GM23338 (cell line): Measurements from ENCODE around the gene MBD3L5.
"Not testable (repeated sequence)": the region's sequence is repeated elsewhere in the genome, so short reads cannot be mapped to it uniquely, and the experiment has no call there.

Source experiments
- CREB1 ChIP-seq: fragments of 250-450 bp; sonication (Bioruptor Pico); IDR thresholded peaks from 2 replicates; pipeline ENCODE4 v1.5.0; 2020; ENCODE audit warnings: low read depth, mild to moderate bottlenecking, moderate library complexity
- CTCF ChIP-seq, 2 experiments: fragments of 200-600 bp in 1 of 2; sonication (generic) in 1 of 2; conservative IDR thresholded peaks; 2 replicates each; pipeline versions ENCODE4 v1.5.1 to v1.6.1; 2016 to 2017; ENCODE audit warnings: antibody characterized with exemption in 2 of 2, low read depth in 2 of 2, mild to moderate bottlenecking in 2 of 2, moderate library complexity in 1 of 2
- EZH2 ChIP-seq: fragments of 200-600 bp; sonication (generic); IDR thresholded peaks from one replicate; pipeline ENCODE4 v1.8.0; 2017; ENCODE audit warnings: antibody characterized with exemption, mild to moderate bottlenecking, low read depth; ENCODE audit not compliant: unreplicated experiment
- EZH2phosphoT487 ChIP-seq: fragments of 200-600 bp; sonication (generic); IDR thresholded peaks from one replicate; pipeline ENCODE4 v1.8.1; 2018; ENCODE audit warnings: antibody characterized with exemption; ENCODE audit not compliant: unreplicated experiment
- JUNB ChIP-seq: IDR thresholded peaks from one replicate; pipeline ENCODE4 v1.6.1; 2016; ENCODE audit warnings: antibody characterized with exemption; ENCODE audit not compliant: unreplicated experiment
- POLR2AphosphoS5 ChIP-seq: IDR thresholded peaks from 2 replicates; pipeline ENCODE4 v1.6.1; 2016; ENCODE audit warnings: antibody characterized with exemption, low read depth
- REST ChIP-seq: IDR thresholded peaks from one replicate; pipeline ENCODE4 v1.6.1; 2018; ENCODE audit warnings: antibody characterized with exemption; ENCODE audit not compliant: unreplicated experiment
- STAT1 ChIP-seq: IDR thresholded peaks from one replicate; pipeline ENCODE4 v1.6.1; 2016; ENCODE audit warnings: antibody characterized with exemption; ENCODE audit not compliant: unreplicated experiment
- ZNF114 ChIP-seq: fragments of 250-450 bp; sonication (Bioruptor Pico); IDR thresholded peaks from 2 replicates; pipeline ENCODE4 v1.5.0; 2020; ENCODE audit warnings: mild to moderate bottlenecking, moderate library complexity
- TF ChIP-seq, protein P1 (sequence below): IDR thresholded peaks from 2 replicates; pipeline ENCODE4 v1.6.1; 2016; ENCODE audit warnings: antibody characterized with exemption

DNA sequence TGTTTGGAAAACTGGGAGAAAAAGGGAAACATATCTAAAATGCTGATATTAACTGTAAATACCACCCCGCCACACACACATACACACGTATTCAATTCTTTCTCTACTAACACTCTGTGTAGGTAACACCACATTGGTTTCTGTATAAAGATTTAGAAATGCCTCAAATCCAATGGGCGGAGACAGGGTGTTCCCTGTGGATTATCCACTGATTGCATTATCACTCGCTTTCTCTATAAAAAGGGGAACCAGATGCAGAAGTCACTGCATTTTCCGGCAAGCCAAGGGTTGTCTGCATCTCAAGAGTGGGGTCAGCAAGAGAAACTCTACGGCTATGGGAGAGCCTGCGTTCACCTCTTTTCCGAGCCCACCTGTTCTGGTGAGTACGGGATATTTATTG is at the start of gene MBD3L5:
- not testable (repeated sequence) for TF ChIP-seq CTCF (conservative IDR thresholded peaks at IDR 0.05; ENCODE audit: low read depth in 2 of 2); STAT1; EZH2; CREB1 (CRISPR knock-in tag); POLR2AphosphoS5; JUNB; REST; ZNF114 (CRISPR knock-in tag); EZH2phosphoT487
- TF ChIP-seq, protein P1, sequence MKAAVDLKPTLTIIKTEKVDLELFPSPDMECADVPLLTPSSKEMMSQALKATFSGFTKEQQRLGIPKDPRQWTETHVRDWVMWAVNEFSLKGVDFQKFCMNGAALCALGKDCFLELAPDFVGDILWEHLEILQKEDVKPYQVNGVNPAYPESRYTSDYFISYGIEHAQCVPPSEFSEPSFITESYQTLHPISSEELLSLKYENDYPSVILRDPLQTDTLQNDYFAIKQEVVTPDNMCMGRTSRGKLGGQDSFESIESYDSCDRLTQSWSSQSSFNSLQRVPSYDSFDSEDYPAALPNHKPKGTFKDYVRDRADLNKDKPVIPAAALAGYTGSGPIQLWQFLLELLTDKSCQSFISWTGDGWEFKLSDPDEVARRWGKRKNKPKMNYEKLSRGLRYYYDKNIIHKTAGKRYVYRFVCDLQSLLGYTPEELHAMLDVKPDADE, result not testable (repeated sequence)
